Ascending aorta (tissue), 2 donors: ENCODE data around the gene UBE2F. TPM values are rescaled to one million over a fixed set of nuclear protein-coding genes. Genes with fewer than 3 reads are reported as not detected.
A peak's percentile ranks its signal among the peaks of the same experiment; 100 is the strongest.

Experiments used
- DNase-seq, 2 donors: peaks; one replicate each; pipeline ENCODE4 v3.0.0-alpha.2; 2019; ENCODE audit warnings: low spot score in 2 of 2
- H3K27ac ChIP-seq, 2 donors: fragments of 200-600 bp; sonication (generic); one replicate each; pipeline ENCODE4 v1.5.1; 2016 to 2017; ENCODE audit warnings: mild to moderate bottlenecking in 1 of 2
- H3K27me3 ChIP-seq: fragments of 200-600 bp; sonication (generic); one replicate; pipeline ENCODE4 v1.5.1; 2017
- H3K36me3 ChIP-seq, 2 donors: fragments of 200-600 bp; sonication (generic); one replicate each; pipeline ENCODE4 v1.5.1; 2016
- H3K4me1 ChIP-seq, 2 donors: fragments of 200-600 bp; sonication (generic); one replicate each; pipeline ENCODE4 v1.5.1; 2016 to 2017; ENCODE audit warnings: mild to moderate bottlenecking in 1 of 2
- H3K4me3 ChIP-seq, 2 donors: fragments of 200-600 bp; sonication (generic); one replicate each; pipeline ENCODE4 v1.5.1; 2016 to 2017; ENCODE audit warnings: mild to moderate bottlenecking in 1 of 2
- H3K9me3 ChIP-seq, 2 donors: fragments of 200-600 bp; sonication (generic); one replicate each; pipeline ENCODE4 v1.5.1; 2016
- intact Hi-C: fragments of 100-400 bp; cut with DNase I; formaldehyde crosslinking; loops from one replicate; pipeline ENCODE4 v1.15.1; 2023
- total RNA-seq: library from RNA; depleted of rRNA; stranded (reverse); fragments of >200 nt; gene quantifications from one replicate; pipeline ENCODE4 v1.1.0, GENCODE V29; 2016
- TF ChIP-seq, protein P1 (sequence below), 3 experiments: fragments of 200-600 bp in 2 of 3; fragments of 450-650 bp in 1 of 3; sonication (generic) in 2 of 3; IDR thresholded peaks; one replicate each; pipeline ENCODE4 v1.5.1; 2016 to 2019; ENCODE audit warnings: antibody characterized with exemption in 3 of 3, mild to moderate bottlenecking in 1 of 3, moderate library complexity in 1 of 3

Gene UBE2F
- total RNA-seq, 1 donor from 2014 or later = 50.7 TPM

DNA sequence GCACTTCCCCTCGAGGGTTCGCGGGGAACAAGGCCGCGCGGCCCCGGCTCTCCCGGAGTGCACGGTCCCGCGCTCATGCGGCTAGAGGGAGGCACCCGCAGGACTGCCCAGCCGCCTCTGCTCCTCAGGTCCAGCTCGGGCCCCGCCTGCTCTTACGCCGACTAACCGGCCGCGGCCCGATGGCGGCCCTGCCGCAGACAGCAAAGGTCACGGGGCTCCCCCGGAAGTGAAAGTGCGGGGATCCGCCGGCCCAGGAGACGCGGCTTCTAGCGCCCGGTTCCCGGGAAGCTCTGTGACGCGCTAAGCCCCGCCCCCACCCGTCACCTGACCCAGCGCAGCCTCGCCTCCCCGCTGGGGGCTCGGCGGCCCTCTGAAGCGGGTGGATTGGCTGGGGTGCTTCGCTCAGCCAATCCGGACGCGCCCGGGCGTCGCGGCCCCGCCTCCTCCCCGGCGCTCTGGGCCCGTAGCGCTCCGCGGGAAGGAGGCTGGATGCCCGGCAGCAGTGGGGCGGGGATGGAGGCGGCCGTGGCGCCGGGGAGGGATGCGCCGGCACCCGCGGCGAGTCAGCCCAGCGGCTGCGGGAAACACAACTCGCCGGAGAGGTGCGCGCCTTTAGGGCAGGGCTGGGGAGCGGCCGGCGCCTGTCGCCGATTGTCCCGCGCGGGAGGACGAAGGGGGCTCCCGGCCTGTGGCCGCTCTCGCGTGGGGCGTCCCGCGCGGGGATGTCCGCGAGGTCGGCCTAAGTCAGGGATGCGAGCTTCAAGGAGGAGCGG lies 93.9 kb downstream of the UBE2F start, which contains the start of gene SCLY:
TSS of gene SCLY (plus strand) at position 460 of the 773 bp plus-strand sequence. CDS start at position 514, 54 bp downstream.
- H3K4me1 ChIP-seq = peaks cover 5 to 17% of the 10 kb centered on the region in 2 donors
- no peaks in the 10 kb centered on the region for H3K9me3 ChIP-seq
- peak; percentile 89 to 98 for DNase-seq
- no peaks in the 10 kb centered on the region for H3K27me3 ChIP-seq
- H3K36me3 ChIP-seq = peaks cover 0 to under 1% of the 10 kb centered on the region in 2 donors
- H3K27ac ChIP-seq = peak within 1 kb of the TSS; percentile 87 to 89
- intact Hi-C loops = loop anchor here (1.0 to 2.0 kb wide), 7 partner anchors 62 to 202 kb away; partner anchors contain the start of genes HES6 and KLHL30
- TF ChIP-seq, protein P1, sequence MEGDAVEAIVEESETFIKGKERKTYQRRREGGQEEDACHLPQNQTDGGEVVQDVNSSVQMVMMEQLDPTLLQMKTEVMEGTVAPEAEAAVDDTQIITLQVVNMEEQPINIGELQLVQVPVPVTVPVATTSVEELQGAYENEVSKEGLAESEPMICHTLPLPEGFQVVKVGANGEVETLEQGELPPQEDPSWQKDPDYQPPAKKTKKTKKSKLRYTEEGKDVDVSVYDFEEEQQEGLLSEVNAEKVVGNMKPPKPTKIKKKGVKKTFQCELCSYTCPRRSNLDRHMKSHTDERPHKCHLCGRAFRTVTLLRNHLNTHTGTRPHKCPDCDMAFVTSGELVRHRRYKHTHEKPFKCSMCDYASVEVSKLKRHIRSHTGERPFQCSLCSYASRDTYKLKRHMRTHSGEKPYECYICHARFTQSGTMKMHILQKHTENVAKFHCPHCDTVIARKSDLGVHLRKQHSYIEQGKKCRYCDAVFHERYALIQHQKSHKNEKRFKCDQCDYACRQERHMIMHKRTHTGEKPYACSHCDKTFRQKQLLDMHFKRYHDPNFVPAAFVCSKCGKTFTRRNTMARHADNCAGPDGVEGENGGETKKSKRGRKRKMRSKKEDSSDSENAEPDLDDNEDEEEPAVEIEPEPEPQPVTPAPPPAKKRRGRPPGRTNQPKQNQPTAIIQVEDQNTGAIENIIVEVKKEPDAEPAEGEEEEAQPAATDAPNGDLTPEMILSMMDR (IDR thresholded peaks at IDR 0.05) = no peak
- H3K4me3 ChIP-seq = peak within 1 kb of the TSS; percentile 85 to 92

DNA sequence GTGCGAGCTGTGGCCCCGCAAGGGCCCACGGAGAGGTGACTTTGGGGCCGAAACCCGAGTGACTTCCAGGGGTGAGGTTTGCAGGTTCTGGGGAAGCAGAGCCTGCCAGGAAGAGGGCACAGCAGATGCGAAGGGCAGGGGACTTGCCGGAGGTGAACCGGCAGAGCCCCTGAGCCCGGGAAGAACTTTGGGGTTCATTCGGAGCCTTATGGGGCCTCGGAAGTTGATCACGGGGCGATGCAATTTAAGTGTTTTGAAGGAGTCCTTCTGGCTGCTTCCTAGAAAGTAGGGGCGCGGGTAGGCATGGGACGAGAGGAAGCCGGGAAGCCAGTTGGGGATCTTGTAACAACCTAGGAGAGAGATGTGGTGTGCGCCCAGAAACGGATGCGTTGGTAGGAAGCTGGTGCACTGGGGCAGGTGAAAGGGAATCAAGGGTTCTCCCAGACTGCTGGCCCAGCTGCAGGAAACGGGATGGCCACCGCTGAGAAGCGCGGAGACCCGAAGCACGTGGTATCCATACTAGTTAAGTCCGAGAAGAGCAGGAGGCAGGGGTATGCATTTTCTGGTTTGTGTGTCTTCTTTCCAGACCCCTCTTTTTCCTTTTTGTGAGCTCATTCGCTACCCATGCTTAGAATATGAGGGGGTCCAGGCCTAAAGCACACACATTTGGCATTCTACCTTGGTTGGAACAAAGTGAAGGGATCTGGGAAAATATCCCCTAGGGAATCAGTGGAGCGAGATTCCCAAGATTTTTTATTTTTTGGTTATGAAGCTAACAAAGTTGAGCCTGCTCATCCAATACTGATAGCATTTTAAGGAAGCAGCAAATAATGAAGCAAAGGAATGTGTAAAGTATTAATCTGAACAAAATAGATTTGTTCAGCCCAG lies 94.7 kb downstream of the UBE2F start:
- Histone ChIP-seq H3K4me1 (peaks cover 5 to 17% of the 10 kb centered on the region in 2 donors), H3K9me3 (no peaks in the 10 kb centered on the region), H3K4me3 (peak overlapping the region; percentile 85 to 92), H3K36me3 (peaks cover 0 to 6% of the 10 kb centered on the region in 2 donors), H3K27me3 (no peaks in the 10 kb centered on the region), H3K27ac (peak overlapping the region; percentile 70 to 82)
- peak in 1 of 2 donors; percentile 65 for DNase-seq
- TF ChIP-seq, protein P1 (IDR thresholded peaks at IDR 0.05) = no peak
- intact Hi-C loops = loop anchor here (1.0 to 2.0 kb wide), 6 partner anchors 63 to 203 kb away; partner anchors contain the start of genes HES6 and KLHL30

DNA sequence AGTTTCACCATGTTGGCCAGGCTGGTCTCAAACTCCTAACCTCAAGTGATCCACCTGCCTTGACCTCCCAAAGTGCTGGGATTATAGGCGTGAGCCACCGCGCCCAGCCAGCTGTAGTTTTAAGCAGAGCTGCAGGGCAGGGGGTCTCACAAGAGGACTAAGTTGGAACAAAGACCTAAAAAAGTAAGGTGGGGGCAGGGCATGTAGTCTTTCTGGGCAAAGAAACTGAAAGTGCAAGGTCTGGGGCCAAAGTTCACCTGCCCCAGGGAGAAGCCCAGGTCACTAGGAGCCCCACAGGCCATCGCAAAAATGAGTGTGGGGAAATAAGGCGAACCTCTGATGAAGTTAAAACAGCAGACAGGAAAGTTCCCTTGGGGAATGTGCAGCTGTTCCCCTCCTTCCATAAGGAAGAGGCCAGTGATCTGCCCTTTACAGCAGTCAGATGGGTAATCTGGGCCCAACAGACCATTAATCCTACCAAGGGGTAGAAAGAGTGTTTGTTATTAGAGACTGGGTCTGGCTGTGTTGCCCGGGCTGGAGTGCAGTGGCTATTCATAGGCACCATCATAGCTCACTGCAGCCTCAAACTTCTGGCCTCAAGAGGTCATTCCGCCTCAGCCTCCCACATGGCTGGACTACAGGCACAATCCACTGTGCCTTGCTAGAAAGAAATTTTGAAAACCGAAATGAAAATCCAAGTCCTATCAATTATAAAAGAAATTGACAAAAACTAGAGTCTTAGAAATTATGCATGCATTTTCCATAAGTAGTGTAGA lies 96.8 kb downstream of the UBE2F start:
- no peak overlapping the region for H3K27ac ChIP-seq
- H3K4me1 ChIP-seq = peaks cover 5 to 17% of the 10 kb centered on the region in 2 donors
- H3K9me3 ChIP-seq = no peaks in the 10 kb centered on the region
- no peak for DNase-seq
- peaks cover 0 to 6% of the 10 kb centered on the region in 2 donors for H3K36me3 ChIP-seq
- H3K4me3 ChIP-seq = no peak overlapping the region
- H3K27me3 ChIP-seq = no peaks in the 10 kb centered on the region
- TF ChIP-seq, protein P1 (IDR thresholded peaks at IDR 0.05) = no peak
- intact Hi-C loops = no loop called here

DNA sequence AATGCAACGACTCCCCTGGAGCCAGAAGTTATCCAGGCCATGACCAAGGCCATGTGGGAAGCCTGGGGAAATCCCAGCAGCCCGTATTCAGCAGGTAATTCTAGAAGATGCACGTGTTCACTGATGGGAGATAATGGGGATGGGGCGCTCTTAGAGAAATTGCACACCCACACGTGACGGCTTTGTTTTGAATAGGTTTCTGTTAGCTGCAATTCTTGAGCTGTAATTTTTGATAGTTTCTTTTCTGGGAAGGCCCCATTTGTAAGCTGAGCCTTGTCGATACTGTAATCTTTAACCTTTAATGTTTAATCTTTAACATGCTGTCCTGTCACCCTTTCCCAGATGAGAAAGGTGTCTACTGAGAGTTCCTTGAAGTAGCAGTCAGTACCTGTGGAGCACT lies 97.6 kb downstream of the UBE2F start:
- DNase-seq = no peak
- Histone ChIP-seq H3K27me3 (no peaks in the 10 kb centered on the region), H3K4me1 (peaks cover 5 to 17% of the 10 kb centered on the region in 2 donors), H3K4me3 (no peak overlapping the region), H3K9me3 (no peaks in the 10 kb centered on the region), H3K36me3 (peaks cover 4 to 6% of the 10 kb centered on the region in 2 donors), H3K27ac (no peak overlapping the region)
- intact Hi-C loops = no loop called here
- TF ChIP-seq, protein P1 (IDR thresholded peaks at IDR 0.05) = no peak
